HG03457 (cell line): ENCODE measurements around the gene YY1.
"Not testable (repeated sequence)": the region's sequence is repeated elsewhere in the genome, so short reads cannot be mapped to it uniquely, and the experiment has no call there.

Source experiments
- ATAC-seq: cut with Tn5 transposase; IDR thresholded peaks from one replicate; pipeline ENCODE4 v1.9.1; 2021; ENCODE audit warnings: moderate number of reproducible peaks; ENCODE audit not compliant: unreplicated experiment

Gene YY1

GRCh38 chr14:100213956-100214769 is 24.8 kb upstream of the YY1 start:
- ATAC-seq = peak; percentile 84

DNA sequence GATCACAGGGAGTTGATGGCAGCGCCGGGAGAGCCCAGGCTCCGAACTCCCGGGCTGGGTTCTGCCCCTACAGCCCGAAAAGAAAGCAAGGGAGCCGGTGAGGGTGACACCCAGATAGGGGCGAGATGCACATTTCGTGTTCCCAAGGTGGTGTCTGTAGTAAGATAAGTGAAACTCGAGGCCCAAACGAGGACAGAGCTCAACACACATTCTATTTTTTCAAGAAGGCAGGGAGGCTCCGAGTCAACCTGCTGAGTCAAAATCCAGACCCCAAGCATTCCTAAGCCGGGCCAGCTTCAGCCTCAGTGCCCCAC is 24.2 kb upstream of the YY1 start:
- ATAC-seq = no peak

DNA sequence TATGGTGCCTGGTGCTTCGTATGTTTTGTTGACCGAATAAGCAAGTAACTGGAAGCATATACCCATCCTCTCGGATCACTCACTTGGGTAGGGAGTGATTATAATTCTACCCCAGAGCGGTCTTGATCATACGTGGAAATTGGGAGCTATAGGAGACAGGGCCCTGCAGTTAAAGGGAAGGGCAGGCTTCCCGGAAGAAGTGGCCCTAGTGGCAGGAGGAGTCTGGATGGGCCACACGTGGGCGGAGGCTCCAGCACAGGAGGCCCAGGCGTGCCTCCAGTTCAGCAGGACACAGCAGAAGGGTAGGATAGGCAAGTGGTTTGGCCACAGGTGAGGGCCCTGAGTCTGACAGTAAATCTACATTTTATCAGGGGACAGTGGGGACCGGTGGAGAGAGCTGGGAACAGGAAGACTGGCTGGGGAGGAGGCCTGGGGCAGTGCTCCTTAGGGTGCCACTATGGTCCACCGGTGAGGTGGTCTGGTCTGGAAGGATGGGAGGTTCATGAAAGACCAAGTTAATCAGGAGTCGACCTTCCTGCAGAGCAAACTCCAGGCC is 23.5 kb upstream of the YY1 start:
- no peak for ATAC-seq

DNA sequence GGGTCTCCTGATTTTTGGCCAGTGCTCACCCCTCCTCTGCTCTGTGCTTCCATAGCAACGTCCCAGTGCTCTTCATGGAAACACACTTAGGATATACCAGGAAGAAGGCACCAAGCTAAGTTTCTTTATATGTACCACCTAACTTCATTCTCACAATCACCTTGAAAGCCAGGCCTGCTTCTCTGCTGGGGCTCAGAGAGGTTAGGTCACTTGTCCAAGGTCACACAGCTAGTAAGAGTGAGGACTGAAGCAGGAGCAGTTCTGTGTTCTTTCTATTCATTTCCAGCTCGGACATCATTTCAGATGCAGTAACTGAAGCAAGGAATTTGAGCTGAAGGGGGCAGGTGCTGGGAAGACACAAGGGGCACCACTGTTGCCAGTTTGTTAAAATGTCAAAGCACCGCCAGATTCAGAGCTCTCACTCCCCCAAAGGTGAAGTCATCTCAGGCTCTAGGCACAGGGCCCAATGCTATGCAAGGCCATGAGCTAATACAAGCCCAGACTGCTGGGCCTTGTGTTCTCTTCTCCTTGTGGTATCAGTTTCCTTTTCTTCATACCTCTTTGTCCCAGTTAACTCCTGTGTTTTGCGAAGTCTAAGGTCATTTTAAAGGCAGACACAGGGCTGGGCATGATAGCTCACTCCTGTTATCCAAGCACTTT is 19.7 kb upstream of the YY1 start:
- no peak for ATAC-seq

- ATAC-seq = peak; percentile 91
Observed at GRCh38 chr14:100221533-100222223, 17.3 kb upstream of the YY1 start.

- no peak for ATAC-seq
Observed at GRCh38 chr14:100222224-100223093, 16.5 kb upstream of the YY1 start.

GRCh38 chr14:100223332-100224201 is 15.4 kb upstream of the YY1 start:
- no peak for ATAC-seq

DNA sequence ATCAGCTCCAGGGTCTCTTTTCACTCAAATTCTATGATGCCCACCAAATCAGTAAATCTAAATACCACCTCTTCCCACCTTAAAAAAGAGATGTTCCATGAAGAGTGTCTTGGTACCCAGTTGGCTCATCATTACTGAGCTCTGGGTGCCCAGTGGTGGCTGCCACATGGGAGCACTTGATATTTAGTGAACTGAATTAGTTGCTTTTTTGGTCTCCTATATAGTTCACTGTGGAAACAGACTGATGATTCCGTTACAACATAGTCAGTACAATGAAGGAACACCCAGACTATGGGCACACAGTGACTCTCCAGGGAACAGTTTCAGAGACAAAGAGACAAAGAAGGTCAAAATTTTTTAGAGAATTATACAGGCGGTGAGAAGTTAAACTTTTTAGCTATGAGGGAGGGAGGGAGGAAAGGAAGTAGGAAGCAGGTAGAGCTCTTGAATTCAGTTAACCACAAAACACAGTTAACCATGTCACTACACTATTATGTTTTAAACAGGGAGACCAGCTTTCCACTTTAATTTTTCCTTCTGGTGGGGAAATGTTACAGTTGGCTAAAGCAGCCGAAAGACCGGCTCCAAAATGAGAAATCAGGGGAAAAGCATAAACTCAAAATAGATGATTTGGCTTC is 14.6 kb upstream of the YY1 start:
- ATAC-seq = no peak

GRCh38 chr14:100225169-100225568 is 13.8 kb upstream of the YY1 start:
- ATAC-seq = no peak

DNA sequence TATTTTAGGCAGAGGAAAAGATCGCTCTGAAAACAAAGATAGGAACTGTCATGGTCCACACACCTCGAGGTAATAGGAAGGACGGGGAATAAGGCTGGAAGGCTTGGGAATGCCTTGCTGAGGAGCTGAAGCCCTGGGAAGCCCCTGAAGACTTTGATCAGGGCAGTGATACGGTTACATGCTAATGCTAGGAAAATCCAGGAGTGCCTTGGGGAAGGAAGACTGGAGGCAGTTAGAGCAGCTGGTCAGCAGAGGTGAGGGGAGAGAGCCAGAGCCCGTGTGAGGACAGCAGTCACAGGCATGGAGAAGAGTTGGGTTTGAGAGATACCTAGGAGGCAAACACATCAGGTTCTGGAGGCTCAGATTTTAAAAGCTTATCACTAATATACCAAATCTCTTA is 8.6 kb upstream of the YY1 start:
- no peak for ATAC-seq

GRCh38 chr14:100234511-100234910 is 4.4 kb upstream of the YY1 start:
- no peak for ATAC-seq

GRCh38 chr14:100236271-100236818 is 2.6 kb upstream of the YY1 start:
- not testable (repeated sequence) for ATAC-seq

- no peak for ATAC-seq
Observed at GRCh38 chr14:100236881-100237280, 2.1 kb upstream of the YY1 start.

DNA sequence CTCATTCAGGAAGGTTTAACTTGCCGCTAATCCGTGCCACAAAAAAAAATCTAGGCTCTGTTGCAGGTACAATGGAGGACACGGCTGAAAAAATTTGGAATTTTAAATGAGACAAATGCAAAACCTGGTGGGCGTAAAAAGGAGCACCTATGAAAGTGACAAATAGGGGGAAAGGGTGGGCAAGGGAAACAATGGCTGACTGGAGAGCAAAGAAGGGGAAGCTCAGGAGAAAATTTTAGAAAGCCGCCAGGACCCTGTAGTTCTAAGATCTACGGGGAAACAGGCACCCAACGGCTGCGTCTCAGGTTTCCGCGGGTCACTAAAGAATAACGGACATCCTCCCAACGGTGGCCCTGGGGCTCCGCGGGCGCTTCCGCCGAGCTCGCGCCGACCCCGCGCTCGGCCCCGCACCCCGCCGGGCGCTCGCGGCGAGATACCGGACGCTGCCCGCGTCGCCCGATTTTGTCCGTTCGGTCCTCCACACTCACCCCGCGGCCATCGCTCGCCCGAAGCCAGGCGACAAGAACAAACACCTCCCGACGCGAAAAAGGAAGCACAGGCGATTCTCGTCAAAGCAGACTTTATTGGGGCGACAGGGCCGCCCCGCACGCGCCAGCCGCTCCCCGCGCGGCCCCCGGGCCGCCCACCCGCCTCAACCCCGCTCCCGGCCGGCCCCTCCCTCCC is 1.1 kb upstream of the YY1 start:
- peak; percentile 3 for ATAC-seq

GRCh38 chr14:100239211-100239839 is 381 bp downstream of the YY1 start:
- no peak for ATAC-seq

GRCh38 chr14:100239840-100240667 is 1.1 kb downstream of the YY1 start:
- ATAC-seq = no peak

- ATAC-seq = no peak
Observed at GRCh38 chr14:100240668-100241032, 1.7 kb downstream of the YY1 start.
